Activated effector memory CD4-positive, alpha-beta T cell treated with anti-CD3 and anti-CD28 coated beads, Interleukin-2, amount 50 U/mL, for 16 hours (primary cell): ENCODE results near the gene ACHE.

Experiments used
- DNase-seq: peaks from one replicate; pipeline ENCODE4 v3.0.0-alpha.2; 2020

The ACHE gene

DNA sequence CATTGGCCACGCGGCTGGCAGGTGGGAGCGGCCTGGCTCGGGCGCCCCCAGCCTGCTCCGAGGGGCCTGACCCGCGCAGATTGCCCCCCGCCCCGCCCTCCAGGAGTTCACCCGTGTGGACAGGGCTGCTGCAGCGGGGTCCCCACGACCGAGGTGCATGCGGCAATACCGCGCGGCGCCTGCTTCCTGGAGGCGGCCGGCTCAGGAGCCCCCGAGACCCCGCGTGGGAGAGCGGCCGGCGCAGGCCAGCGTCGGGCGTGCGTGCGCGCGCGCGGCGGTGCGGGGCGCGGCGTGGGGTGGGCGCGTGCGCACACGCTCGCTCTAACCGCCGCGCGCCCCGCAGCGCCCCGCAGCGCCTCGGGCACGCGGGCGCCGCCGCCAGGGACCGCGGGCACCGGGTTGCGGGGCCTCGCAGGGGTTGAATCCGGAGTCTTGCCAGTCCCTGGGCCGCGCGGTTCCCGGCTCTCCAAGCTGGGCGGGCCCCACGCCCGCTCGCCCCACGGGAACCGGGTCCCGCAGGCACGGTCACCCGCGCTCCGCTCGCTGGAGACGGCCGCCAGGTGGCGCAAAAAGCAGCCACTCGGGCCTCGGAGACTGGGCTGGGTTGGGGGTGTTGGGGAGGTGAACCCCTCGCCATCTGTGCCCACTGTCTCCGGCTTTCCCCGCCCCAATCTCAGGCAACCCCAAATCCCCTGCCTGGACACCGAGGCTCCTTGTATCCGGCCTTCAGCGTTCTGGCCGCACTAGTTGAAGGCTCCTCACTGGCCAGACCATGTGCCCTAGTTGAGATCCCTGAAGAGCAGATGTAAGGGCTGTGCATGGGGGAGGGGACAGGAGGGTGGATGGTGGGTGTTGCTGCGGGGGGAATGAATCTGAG, 1.3 kb upstream of the ACHE start:
- DNase-seq: peak; percentile 91

DNA sequence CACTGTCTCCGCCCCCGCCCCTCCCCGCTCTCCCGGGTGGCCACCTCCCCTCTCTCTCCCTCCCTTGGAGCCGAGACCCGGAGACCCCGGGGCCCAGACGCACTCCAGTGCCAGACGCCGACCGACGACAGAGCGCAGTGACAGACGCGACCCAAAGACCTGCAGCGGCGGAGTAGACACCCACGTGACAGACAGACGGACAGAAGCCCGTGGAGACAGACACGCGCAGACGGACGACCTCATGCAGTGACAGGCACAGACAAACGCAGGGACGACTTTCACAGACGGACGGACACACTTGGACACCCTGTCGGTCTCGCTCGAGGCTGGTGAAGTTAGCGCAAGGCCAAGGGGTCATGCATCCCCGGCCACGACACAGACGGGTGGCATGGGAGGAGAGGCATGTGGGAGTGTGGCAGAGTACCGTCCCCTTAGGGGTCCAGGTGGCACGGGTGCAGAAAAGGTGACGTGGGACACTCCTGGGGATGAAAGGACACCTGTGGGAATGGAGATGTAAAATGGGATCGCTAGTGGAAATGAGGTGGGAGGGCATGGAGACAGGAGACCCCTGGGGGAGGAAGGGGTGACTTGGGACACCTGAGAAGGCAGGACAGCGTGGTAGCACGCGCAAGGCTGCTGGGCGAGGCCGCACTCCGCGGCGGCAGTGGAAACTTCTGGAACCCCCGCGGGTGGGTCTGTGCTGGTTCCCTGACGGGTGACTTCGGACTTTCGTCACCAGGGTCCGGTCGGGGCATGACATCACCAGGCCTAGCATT, 456 bp upstream of the ACHE start:
- DNase-seq: peak; percentile 74

DNA sequence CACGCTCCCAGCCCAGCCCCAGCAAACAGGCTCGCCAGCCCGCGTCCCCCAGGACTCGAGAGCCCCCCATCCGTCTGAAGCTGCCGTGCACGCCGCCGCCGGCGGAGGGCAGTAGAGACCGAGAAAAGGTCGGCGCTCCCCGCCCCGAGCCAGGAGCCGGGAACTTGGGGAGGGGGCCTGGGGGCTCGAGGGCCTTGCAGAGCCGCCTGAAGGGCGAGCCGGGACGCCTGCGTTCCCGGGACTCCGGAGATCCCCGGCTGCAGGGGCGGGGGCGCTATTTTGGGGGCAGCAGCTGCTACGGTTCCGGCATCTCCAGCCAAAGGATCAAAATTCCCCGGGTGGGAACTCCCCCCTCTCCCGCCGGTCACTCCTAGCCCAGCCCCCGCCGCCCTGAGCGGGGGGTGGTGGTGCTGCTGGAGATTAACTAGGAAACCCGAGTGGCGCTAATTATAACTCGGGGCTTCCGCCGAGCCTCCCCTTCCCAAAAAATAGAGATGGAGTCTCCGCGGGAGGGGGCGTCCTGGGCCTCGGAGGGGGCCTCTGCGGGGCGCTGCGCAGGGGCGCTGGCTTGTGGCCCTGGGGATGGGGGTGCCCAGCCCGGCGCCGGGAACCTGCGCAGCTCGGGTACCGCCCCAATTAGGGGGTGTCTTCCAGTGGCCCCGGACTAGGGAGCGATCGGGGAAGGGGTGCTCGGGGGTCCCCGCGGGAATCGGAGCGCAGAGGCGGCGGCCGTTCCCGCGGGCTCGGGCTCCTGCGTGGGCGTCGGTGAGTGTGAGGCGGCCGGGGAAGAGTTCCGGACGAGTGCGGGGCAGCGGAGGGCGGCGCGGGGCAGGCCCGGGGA, 608 bp downstream of the ACHE start:
- DNase-seq: peak; percentile 84

DNA sequence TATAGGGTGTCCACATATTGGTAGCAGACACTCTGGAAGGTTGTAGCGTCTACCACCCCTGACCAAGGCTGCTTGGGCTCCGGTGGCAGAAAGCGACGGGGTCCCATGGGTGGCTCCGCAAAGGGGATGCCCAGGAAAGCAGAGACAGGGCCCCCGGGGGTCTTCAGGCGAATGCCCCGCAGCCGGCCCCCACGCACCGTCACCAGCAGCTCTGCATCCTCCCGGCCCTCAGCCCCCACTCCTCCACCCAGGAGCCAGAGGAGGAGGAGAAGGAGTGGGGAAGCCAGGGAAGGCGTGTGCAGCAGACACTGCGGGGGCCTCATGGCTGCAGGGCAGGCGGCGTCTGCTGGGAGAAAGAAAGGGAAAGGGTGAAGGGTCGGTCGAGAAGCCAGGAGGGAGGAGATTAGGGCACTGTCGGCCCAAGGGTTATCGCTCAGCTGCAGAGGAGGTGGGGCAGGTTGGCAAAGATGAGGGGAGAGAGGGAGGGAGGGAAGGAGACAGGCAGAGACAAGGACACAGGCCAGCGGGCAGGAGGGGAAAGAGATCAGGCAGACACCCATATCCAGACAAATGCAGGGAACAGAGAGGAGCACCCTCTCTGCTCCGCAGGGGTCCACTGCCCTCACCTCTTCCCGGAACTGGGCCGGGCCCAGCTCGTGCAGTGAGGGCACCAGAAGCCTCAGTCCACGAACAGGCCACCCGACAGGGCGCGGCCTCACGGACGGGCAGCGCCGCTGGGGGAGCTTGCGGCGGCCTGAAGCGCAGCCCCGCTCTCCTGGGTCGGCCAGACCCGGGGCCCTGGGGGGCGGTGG, 1.6 kb downstream of the ACHE start:
- no peak for DNase-seq

DNA sequence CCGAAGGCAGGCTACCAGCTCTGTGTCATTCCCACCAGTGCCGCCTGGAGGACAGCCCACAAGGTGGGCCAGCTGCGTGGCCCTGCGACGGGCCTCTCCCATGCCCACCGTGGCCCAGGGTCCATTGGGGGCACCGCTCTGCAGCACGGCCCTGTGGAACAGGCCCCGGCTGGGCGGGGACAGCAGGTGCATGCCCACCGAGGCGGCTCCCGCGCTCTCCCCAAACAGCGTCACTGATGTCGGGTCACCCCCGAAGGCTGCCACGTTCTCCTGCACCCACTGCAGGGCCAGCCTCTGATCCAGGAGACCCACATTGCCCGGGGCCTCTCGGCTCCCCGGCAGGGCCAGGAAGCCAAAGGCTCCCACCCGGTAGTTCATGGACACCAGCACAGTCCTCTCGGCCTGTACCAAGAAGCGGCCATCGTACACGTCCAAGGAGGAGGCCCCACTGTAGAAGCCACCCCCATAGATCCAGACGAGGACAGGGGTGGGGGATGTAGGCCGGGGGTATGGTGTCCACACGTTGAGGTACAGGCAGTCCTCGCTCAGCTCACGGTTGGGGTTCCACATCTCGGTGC, 2.3 kb downstream of the ACHE start:
- DNase-seq: no peak

DNA sequence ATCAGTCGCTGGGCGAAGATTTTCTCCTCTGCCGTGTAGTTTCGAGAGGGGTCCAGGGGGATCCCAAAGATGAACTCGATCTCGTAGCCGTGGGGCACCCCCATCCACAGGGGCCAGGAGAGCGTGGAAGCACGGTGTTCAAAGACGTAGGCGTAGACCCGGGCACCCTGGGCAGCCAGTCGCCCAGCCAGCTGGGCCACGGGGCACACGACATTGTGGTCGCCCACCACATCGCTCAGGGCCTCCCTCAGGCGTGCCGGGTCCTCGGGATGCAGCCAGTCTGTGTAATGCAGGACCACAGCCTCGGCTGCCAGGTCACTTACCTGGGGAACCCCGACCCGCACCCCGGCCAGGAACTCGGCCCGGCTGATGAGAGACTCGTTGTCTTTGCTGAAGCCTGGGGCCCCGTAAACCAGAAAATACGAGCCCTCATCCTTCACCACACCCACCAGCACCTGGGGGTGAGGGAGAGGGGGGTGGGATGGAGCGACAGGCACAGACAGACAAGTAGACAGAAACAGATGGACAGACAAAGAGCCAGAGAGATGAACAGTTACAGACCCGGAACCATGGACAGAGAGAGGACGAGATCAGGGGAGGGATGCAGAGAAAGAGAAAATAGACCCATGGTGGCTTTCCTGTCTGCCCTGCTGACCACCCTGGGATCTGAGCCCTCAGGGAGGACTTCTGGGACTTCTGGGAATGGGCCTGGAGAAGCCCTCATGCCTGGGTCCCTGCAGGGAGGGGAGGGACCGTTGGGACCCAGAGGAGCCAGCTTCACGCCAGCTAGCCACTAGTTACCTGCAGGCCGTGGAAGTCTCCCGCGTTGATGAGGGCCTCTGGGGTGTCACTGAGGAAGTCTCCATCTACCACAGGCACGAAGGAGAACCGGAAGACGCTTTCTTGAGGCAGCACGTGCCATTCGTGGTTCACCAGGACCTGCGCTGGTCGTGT, 3.0 kb downstream of the ACHE start:
- no peak for DNase-seq

DNA sequence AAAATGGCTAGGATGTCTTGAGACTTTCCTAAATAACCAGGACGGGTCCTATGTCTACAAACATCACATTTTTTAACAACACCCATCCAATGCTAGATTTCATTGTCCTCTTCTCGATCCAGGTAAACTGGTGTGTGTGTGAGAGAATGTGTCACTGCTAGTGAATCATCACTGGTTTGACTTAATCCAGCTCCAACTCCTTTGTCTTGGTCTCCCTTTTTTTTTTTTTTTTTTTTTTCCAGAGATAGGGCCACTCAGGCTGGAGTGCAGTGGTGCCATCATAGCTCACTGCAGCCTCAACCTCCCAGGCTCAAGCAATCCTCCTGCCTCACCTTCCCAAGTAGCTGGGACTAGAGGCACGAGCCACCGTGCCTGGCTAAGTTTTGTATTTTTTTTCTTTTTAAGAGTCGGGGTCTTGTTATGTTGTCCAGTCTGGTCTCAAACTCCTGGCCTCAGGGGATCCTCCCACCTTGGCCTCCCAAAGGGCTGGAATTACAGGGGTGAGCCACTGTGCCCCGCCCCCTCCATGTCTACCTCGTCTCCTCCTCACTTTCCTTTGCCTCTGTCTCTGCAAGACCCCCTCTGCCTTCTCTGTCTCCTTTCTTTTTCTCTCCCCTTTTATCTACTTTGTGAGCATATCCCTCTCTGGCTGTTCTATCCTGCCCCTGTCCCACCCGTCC, 4.0 kb downstream of the ACHE start:
- no peak for DNase-seq

DNA sequence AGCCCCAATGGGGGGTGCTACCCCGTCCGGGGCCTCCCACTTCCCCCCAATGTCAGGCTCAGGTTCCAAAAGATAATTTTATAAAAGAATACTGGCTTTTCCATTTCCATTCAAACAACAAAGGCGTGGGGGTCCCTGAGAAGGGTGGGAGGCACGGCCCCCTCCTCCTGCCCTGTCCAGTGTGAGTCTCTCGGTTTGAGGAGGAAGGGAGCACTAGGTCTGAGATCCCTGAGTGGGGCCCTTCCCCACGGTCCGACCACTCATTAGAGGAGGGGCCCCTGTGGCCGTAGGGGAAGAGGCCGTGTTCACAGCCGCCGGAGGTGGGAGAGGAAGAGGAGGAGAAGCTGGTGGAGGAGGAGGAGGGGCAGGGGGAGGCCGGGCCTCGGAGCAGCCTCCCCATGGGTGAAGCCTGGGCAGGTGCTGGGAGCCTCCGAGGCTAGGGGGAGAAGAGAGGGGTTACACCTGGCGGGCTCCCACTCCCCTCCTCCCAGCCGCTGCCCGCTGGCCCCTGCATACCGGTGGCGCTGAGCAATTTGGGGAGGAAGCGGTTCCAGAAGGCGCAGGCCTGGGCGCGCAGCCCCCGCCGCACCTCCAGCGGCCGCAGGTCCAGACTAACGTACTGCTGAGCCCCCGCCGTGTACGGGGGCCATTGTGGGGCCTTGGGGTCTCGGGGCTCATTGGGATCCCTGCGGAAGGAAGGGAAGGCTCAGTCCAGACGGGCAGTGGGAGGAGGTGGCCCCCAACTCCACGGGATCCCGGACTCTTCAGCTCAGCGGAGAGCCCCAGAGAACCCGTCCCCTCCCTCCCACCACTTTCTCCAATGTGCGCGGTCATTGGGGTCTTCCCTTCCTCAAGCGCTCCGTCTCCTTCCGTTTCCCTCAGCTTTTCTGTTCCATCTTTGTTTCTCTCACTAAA, 4.8 kb downstream of the ACHE start:
- no peak for DNase-seq

DNA sequence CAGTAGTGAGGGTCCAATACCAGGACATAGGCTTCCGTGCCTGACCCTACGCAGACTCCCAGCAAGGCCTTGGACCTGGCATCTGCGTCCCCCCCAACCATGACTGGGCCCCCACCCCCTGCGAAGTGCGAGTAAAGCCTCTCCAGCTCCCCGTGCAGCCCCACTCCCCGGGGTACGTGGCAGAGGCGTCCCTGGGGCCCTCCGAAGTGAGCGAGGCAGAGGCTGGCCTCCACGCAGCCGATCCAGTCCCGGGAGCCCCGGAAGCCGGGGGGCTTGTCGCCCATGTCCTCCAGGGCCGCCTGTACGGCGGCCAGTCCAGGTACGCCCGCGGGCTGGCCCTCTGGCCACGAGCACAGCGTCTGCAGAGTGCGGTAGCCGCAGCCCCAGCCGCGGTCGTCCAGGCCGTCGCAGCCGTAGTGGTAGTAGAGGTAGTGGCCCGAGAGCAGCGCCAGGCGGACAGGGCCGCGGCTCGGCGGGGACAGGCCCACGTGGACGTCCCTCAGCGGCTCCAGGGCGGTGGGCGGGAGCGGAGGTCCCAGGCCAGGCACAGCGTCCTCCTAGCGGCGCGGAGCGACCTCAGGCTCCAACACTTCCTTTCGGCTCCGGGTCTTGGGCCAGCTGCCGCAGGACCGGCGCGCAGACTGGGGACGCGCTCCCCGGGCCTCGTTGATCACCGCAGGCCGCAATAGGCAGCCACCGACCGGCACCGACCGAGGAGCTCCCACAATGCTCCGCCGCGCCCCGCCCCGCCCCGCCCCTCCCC, 6.5 kb downstream of the ACHE start, which contains the start of gene UFSP1:
TSS of gene UFSP1 (minus strand) at position 728 of the 763 bp plus-strand sequence. CDS start at position 284, 444 bp downstream.
- DNase-seq: no peak

DNA sequence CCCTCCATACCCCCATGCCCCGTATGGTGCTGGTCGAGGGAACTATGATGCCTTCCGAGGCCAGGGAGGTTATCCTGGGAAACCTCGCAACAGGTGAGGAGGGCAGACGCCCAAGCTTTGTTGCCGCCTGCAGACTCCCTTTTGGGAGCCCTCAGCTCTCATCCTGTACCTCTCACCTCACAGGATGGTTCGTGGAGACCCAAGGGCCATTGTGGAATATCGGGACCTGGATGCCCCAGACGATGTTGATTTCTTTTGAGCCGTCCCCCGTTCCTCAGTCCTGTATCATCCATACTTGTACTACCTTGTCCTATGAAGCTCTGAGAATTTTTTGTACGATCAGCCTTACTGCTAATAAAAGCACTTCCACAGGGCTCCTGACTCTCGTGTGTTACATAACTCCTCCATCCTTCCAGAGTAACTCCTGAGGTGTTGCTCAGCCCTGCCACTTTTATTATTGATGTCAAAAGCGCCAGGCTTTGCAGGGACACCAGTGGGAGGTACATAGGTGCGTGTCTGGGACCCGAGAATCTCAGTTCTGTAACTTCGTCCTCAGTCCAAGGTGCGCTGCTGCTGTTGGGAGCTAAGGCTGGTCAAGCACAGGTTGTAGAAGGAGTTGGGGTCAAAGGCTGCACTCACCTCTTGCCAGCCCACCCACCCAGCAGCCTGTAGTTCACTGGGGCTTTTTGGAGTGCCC, 7.2 kb downstream of the ACHE start:
- DNase-seq: no peak

DNA sequence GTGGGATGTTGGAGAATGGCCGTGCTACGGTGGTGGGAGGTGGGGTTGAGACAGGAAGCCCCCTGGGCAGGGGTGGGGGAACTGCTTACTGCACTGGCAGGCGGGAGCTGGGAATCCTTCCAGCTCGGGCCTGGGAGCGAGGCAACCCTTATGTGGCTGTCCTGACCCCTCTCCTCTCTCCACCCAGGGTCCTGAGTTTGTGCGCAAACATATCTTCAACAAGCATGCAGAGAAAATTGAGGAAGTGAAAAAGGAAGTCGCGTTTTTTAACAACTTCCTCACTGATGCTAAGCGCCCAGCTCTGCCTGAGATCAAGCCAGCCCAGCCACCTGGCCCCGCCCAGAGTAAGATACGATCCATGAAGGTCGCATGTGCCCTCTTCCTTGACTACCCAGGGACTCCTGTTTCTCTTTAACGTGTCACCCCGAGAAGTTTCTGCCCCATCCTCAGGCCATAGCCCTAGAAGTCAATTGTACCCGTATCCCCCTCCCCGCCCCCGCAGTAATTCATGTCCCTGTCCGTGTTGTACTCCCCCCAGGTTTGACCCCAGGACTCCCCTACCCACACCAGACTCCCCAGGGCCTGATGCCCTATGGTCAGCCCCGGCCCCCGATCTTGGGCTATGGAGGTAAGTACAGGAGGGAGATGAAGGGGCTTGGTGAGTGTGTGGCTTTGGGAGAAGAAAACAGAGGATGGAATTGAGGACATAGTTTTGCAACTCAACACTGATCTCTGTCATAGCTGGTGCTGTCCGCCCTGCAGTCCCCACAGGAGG, 8.0 kb downstream of the ACHE start:
- DNase-seq: peak; percentile 84

DNA sequence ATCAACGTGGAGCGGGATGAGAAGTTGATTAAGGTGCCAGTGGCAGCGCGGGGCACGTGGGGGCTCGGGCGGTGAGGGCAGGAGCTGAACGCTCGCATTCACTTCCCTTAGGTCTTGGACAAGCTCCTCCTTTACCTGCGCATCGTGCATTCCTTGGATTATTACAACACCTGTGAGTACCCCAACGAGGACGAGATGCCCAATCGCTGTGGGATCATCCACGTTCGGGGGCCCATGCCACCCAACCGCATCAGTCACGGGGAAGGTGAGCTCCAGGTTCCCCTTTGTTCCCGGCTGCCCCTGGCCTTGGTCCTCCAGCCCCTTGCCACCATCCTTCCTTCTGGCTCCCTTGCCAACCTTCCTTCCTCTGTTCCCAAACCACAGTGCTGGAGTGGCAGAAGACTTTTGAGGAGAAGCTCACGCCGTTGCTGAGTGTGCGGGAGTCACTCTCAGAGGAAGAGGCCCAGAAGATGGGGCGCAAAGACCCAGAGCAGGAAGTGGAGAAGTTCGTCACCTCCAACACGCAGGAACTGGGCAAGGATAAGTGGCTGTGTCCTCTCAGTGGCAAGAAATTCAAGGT, 8.7 kb downstream of the ACHE start:
- no peak for DNase-seq

DNA sequence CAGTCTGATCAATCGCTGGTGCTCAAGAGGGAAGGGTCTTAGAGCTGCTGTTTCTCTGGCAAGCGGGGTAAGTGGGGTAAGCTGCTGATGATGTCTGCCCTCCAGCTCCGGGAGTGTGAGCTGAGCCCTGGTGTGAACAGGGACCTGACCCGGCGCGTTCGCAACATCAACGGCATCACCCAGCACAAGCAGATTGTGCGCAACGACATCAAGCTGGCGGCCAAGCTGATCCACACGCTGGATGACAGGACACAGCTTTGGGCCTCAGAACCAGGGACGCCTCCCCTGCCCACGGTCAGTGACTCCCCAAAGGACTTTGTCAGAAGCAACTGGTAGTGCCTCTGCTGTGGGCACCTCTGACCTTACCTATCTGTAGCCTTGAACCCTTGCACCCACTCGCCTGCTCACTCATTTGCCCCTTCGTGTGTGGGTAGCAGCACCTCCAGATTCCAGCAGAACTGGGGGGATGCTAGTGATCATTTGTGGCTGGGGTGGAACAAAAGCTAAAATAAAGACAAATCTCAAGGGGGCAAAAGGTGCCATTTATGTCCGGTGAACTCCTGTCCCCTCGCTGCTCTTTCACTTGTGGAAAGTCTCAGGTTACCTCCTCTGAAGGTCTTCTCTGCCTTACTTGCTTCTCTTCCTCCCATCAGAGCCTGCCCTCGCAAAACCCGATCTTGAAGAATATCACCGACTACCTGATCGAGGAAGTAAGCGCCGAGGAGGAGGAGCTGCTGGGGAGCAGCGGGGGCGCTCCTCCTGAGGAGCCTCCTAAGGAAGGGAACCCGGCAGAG, 9.3 kb downstream of the ACHE start:
- no peak for DNase-seq

DNA sequence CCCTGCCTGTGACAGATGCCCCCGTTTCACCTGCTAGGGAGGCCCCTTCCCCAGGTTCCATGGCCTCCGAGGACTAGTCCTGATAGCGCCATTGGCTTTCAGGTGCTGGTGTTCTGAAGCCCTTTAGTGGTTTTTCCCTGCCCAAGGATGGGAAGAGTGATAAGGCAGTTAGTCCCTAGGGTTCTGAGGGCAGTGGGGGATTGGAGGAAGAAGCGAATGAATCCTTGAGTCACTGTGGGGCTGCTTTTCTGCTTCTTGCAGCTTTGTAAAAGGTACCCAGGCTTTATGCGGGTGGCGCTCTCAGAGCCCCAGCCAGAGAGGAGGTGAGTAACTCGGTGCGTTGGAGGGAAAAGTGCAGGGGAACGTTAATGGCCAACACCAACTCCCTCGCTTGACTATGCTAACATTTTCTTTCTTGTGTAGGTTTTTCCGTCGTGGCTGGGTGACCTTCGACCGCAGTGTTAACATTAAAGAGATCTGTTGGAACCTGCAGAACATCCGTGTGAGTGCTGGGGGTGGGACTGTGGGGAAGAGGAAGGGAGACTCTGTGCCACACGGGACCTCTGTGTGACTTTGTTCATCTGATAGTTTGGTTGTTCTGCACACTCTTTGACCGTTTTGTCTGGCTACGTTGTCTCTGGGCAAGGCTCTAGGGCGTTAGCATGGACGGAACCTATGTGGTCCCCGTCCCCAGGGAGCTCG, 10.1 kb downstream of the ACHE start:
- DNase-seq: no peak
